Calu3 (cell line): ENCODE data around the gene PSMB5. TPM values are rescaled to one million over a fixed set of nuclear protein-coding genes. Genes with fewer than 3 reads are reported as not detected.

Experiments used
- BruUV-seq: library from RNA; stranded (reverse); fragments of 400-500 nt; replicated peaks from 2 replicates; lab custom pipeline; 2021; lab: Mats Ljungman, UMichigan
- CTCF ChIA-PET: fragments of 300-600 bp; sonication (Branson Sonifier 250); formaldehyde crosslinking; loops from one replicate; lab custom pipeline; 2022; ENCODE audit warnings: antibody characterized with exemption; lab: Charles Lee
- DNase-seq: peaks from one replicate; pipeline ENCODE4 v3.0.0; 2022
- H3K27ac Mint-ChIP-seq: one replicate; pipeline ENCODE4 v1.8.0; 2022; ENCODE audit warnings: mixed read lengths; ENCODE audit not compliant: unreplicated experiment
- H3K27me3 Mint-ChIP-seq: one replicate; pipeline ENCODE4 v1.8.0; 2022; ENCODE audit warnings: mixed read lengths; ENCODE audit not compliant: unreplicated experiment
- H3K36me3 Mint-ChIP-seq: one replicate; pipeline ENCODE4 v1.8.0; 2022; ENCODE audit warnings: mild to moderate bottlenecking, moderate library complexity, mixed read lengths; ENCODE audit not compliant: insufficient read depth, unreplicated experiment
- H3K4me1 Mint-ChIP-seq: one replicate; pipeline ENCODE4 v1.8.0; 2022; ENCODE audit warnings: mild to moderate bottlenecking, low read depth, mixed read lengths; ENCODE audit not compliant: unreplicated experiment
- H3K4me3 Mint-ChIP-seq: one replicate; pipeline ENCODE4 v1.8.0; 2022; ENCODE audit warnings: mild to moderate bottlenecking, low read depth, moderate library complexity, mixed read lengths; ENCODE audit not compliant: unreplicated experiment
- H3K9me3 Mint-ChIP-seq: one replicate; pipeline ENCODE4 v1.8.0; 2022; ENCODE audit warnings: low read depth, mixed read lengths; ENCODE audit not compliant: unreplicated experiment
- intact Hi-C: fragments of 100-400 bp; cut with micrococcal nuclease; formaldehyde crosslinking; loops from one replicate; pipeline ENCODE4 v1.10.0; 2022; ENCODE audit not compliant: unreplicated experiment
- total RNA-seq: library from RNA; stranded (reverse); gene quantifications from 2 replicates; pipeline ENCODE4 v1.2.3, GENCODE V29; 2022
- TF ChIP-seq, protein P1 (sequence below): fragments of 200-600 bp; IDR thresholded peaks from one replicate; pipeline ENCODE4 v1.8.0; 2022; ENCODE audit warnings: antibody characterized with exemption; ENCODE audit not compliant: unreplicated experiment

Gene PSMB5
- total RNA-seq, 1 experiment from 2014 or later: 121 TPM

DNA sequence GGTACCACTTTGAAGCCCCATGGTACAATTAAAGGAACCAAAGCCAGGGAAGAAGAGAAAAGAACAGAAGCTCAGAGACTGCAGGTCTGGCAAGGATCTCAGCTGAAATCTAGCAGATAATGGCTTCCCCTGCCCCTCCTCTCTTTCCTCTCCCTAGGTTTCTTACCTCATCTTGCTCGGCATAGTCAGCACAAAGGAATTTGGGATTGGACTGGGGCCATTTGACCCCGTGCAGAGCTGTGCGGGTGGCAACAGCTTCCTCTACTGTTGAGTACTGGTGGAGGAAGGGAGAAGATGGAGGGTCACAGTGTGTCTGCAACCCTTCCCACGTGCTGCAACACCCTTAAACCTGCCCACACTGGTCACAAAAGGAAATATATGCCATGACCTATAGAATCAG, 27.3 kb upstream of the PSMB5 start:
- intact Hi-C loops: no loop called here
- peak overlapping the region; percentile 67 for H3K27ac Mint-ChIP-seq
- no TSS peak for BruUV-seq
- H3K27me3 Mint-ChIP-seq: no peaks in the 10 kb centered on the region
- no peaks in the 10 kb centered on the region for H3K9me3 Mint-ChIP-seq
- DNase-seq: peak; percentile 85
- H3K4me1 Mint-ChIP-seq: peaks cover 34% of the 10 kb centered on the region
- H3K36me3 Mint-ChIP-seq: peaks cover 67% of the 10 kb centered on the region
- TF ChIP-seq, protein P1, sequence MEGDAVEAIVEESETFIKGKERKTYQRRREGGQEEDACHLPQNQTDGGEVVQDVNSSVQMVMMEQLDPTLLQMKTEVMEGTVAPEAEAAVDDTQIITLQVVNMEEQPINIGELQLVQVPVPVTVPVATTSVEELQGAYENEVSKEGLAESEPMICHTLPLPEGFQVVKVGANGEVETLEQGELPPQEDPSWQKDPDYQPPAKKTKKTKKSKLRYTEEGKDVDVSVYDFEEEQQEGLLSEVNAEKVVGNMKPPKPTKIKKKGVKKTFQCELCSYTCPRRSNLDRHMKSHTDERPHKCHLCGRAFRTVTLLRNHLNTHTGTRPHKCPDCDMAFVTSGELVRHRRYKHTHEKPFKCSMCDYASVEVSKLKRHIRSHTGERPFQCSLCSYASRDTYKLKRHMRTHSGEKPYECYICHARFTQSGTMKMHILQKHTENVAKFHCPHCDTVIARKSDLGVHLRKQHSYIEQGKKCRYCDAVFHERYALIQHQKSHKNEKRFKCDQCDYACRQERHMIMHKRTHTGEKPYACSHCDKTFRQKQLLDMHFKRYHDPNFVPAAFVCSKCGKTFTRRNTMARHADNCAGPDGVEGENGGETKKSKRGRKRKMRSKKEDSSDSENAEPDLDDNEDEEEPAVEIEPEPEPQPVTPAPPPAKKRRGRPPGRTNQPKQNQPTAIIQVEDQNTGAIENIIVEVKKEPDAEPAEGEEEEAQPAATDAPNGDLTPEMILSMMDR: no peak
- CTCF ChIA-PET: interaction anchor here (0.7 to 1.3 kb wide), 10 partner anchors 9 to 239 kb away, joined by 4 to 9 read pairs (median 6); partner anchors contain the start of genes ACIN1, AJUBA and C14orf119
- H3K4me3 Mint-ChIP-seq: peak overlapping the region; percentile 30

DNA sequence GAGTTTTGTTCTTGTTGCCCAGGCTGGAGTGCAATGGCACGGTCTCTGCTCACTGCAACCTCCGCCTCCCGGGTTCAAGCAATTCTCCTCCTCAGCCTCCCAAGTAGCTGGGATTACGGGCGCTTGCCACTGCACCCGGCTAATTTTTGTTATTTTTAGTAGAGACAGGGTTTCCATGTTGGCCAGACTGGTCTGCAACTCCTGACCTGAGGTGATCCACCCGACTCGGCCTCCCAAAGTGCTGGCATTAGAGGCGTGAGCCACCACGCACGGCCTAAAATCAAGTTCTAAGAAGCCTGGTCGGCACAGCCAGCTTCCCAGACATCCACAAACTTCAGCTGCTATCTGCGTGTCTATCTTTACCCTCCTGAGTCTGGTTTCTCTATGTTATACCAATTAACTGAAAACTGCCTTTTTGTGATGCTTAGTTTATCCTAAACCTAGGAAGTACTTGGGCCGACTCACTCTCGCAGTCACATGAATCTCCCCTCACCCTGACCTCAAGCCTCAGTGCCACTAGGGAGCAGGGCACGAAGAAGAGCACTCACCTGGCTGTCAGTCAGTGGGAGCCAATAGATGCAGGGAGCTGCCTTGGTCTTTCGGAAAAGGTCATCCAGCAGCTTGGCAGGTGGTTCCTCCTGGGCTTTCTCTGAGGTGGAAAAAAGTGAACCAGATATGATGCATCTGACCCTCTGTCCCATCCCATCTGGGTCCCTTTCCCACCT, 26.0 kb upstream of the PSMB5 start:
- no peaks in the 10 kb centered on the region for H3K9me3 Mint-ChIP-seq
- CTCF ChIA-PET: no interaction called here
- H3K4me3 Mint-ChIP-seq: no peak overlapping the region
- H3K36me3 Mint-ChIP-seq: peaks cover 65% of the 10 kb centered on the region
- no peaks in the 10 kb centered on the region for H3K27me3 Mint-ChIP-seq
- no peak overlapping the region for H3K27ac Mint-ChIP-seq
- peaks cover 47% of the 10 kb centered on the region for H3K4me1 Mint-ChIP-seq
- intact Hi-C loops: no loop called here
- no peak for DNase-seq
- TF ChIP-seq, protein P1: no peak
- no TSS peak for BruUV-seq

DNA sequence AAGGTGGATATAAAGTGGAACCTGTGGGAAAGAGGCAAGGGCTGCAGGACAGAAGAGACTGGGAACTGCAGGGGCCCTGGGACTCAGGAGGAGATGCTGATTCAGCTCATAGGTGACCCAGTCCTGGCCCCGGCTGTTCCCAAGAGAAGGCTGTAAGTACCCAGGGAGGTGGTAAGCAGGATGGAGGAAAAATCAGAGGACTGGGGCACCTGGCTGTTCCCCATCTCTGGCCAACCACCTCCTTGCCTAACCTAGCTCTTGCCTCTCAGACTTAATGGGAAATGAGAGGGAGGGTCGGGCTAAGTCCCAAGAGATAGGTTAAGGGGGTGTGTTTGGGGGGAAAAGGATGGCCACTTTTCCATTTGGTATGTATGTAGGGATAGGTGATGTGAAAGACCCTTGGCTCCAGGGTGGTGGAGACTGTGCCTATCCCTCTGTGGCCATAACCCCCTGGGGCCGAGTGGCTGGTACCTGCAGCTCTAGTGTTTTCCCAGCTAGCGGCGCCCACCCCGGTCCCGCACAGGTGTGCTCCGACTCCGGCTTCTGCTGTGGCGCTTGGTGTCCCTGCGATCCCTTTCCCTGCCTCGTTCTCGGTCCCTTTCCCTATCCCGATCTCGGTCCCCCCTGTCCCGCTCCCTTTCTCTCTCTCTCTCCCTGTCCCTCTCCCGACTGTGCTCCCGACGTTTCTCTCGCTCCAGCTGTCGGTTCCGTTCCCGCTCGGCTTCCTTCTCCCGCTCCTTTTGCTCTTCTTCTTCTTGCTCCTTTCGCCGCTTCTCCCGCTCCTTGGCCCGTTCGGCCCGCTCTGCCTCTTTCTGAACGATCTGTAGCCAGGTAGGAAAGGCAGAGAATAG, 24.2 kb upstream of the PSMB5 start:
- peaks cover 44% of the 10 kb centered on the region for H3K4me1 Mint-ChIP-seq
- peaks cover 57% of the 10 kb centered on the region for H3K36me3 Mint-ChIP-seq
- CTCF ChIA-PET: interaction anchor here (0.8 to 3.0 kb wide), 13 partner anchors 10 to 136 kb away, joined by 3 to 46 read pairs (median 5); partner anchors contain the start of gene AJUBA

More for the DNA sequence above, 24.2 kb upstream of the PSMB5 start:
- no peak overlapping the region for H3K27ac Mint-ChIP-seq
- no peaks in the 10 kb centered on the region for H3K9me3 Mint-ChIP-seq
- intact Hi-C loops: loop anchor here (1.0 kb wide), 1 partner anchor 130 kb away; the partner anchor contains the start of gene PRMT5
- TSS peak; percentile 87 for BruUV-seq
- H3K4me3 Mint-ChIP-seq: no peak overlapping the region
- TF ChIP-seq, protein P1: no peak
- DNase-seq: no peak
- H3K27me3 Mint-ChIP-seq: no peaks in the 10 kb centered on the region
